DND-41 (cell line): ENCODE results near the gene CD58.
"Not testable (repeated sequence)": the region's sequence is repeated elsewhere in the genome, so short reads cannot be mapped to it uniquely, and the experiment has no call there.

ENCODE experiments used
- ATAC-seq: fragments of 200-7000 bp; cut with Tn5 transposase; 3 replicates; pipeline ENCODE4 v1.9.1; 2021; ENCODE audit warnings: low read depth; ENCODE audit not compliant: insufficient read depth
- DNase-seq: peaks from one replicate; pipeline ENCODE4 v3.0.0-alpha.2; 2020
- H2AFZ ChIP-seq: 2 replicates; pipeline ENCODE4 v1.6.0; 2012; ENCODE audit warnings: low read depth, low read length
- H3K27ac ChIP-seq: 2 replicates; pipeline ENCODE4 v1.5.1; 2012; ENCODE audit warnings: low read length, inconsistent platforms
- H3K27me3 ChIP-seq: fragments of 200-600 bp; sonication (generic); 2 replicates; pipeline ENCODE4 v1.6.0; 2012; ENCODE audit warnings: low read length, mild to moderate bottlenecking, inconsistent platforms; ENCODE audit not compliant: insufficient read depth, poor library complexity
- H3K36me3 ChIP-seq: 2 replicates; pipeline ENCODE4 v1.5.1; 2012; ENCODE audit warnings: low read length, inconsistent platforms; ENCODE audit not compliant: insufficient read depth
- H3K4me1 ChIP-seq: 2 replicates; pipeline ENCODE4 v1.5.1; 2012; ENCODE audit warnings: mild to moderate bottlenecking, low read length; ENCODE audit not compliant: insufficient read depth
- H3K4me2 ChIP-seq: 2 replicates; pipeline ENCODE4 v1.6.0; 2012; ENCODE audit warnings: mild to moderate bottlenecking, moderate library complexity, low read length, inconsistent platforms; ENCODE audit not compliant: insufficient read depth
- H3K4me3 ChIP-seq, 2 experiments: fragments of 200-600 bp in 1 of 2; shearing (Covaris generic) in 1 of 2; 2 replicates each; pipeline ENCODE4 v1.5.1; 2012 to 2016; ENCODE audit warnings: inconsistent platforms in 2 of 2, low read length in 2 of 2, mild to moderate bottlenecking in 2 of 2, low read depth in 1 of 2, moderate library complexity in 1 of 2
- H3K79me2 ChIP-seq: 2 replicates; pipeline ENCODE4 v1.6.0; 2012; ENCODE audit warnings: low read length, inconsistent platforms; ENCODE audit not compliant: insufficient read depth
- H3K9ac ChIP-seq: 2 replicates; pipeline ENCODE4 v1.6.0; 2012; ENCODE audit warnings: low read depth, mild to moderate bottlenecking, inconsistent platforms, low read length, moderate library complexity
- H3K9me3 ChIP-seq: 2 replicates; pipeline ENCODE4 v1.5.1; 2012; ENCODE audit warnings: low read length, moderate library complexity, mild to moderate bottlenecking, inconsistent platforms; ENCODE audit not compliant: insufficient read depth, severe bottlenecking
- H4K20me1 ChIP-seq: 2 replicates; pipeline ENCODE4 v1.6.0; 2012; ENCODE audit warnings: low read length; ENCODE audit not compliant: insufficient read depth
- TF ChIP-seq, protein P1 (sequence below): IDR thresholded peaks from 2 replicates; pipeline ENCODE4 v1.5.1; 2012; ENCODE audit warnings: borderline replicate concordance, low read length, moderate library complexity, mild to moderate bottlenecking; ENCODE audit not compliant: poor library complexity, severe bottlenecking; ENCODE audit errors: extremely low read depth

The CD58 gene

DNA sequence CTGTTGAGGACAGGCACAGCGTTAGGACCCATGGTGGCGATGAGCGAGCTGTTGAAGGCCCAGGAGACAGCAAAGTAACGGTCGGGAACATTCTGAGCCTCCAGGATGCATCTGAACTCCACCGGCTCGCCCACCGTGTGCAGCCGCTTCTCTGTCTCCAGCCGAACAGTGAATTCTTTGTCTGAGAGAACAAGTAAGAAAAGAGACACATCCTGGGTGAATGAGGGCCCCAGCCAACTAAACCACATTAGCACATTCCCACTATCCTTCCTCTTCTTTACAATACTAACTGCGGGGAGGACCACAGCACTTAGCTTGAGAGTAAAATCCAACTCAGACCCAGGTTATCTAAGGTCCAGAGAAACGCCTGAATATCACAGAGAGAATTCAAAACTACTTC is 37.3 kb upstream of the CD58 start:
- H3K4me3 ChIP-seq, DNase-seq, H3K4me2 ChIP-seq, H3K27ac ChIP-seq, H3K9ac ChIP-seq, H3K4me1 ChIP-seq, H3K9me3 ChIP-seq, H3K79me2 ChIP-seq, H4K20me1 ChIP-seq, ATAC-seq, H2AFZ ChIP-seq, H3K36me3 ChIP-seq, H3K27me3 ChIP-seq: not testable (repeated sequence)

DNA sequence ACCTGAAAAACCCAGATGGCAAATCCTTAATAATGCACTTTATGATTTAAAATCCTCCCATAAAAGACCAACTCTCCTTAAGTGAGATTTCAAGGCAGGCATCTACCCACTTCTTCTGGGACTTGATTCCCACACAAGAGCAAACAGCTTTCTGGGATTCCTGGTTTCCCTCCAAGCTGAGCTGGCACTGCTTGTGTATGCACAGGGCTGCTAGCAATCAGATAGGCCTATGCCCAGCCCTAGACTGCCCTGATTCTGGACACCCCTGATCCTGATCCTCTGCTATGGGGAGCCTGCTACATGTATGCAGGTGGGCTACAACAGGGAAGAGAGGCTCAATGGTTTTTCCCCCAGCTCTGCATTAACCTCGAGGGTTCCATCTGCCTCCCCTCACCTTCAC is 36.6 kb upstream of the CD58 start:
- H2AFZ ChIP-seq, H3K27ac ChIP-seq, H3K9ac ChIP-seq, H3K4me1 ChIP-seq, H3K79me2 ChIP-seq, H4K20me1 ChIP-seq, H3K4me3 ChIP-seq, H3K9me3 ChIP-seq, H3K4me2 ChIP-seq, ATAC-seq, H3K36me3 ChIP-seq, DNase-seq, H3K27me3 ChIP-seq: not testable (repeated sequence)

DNA sequence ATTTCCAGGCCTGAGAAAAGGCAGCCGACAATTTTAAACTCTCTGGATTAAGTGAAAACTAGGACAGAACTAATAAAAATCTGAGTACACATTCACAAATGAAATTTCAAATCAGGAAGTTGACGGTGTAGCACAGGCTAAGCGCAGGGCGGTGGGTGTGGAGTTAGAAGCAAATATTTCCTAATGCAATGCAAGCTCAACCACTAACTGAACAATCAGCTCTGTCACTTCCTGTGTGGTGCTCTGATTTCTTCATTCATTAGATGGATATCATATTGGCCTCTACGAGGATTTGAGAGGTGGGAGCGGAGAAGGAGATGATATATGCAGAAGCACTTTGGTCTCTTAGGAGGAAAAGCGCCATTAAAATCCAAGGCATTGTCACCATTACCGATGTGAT is 35.2 kb upstream of the CD58 start:
- not testable (repeated sequence) for H3K27me3 ChIP-seq, H3K9ac ChIP-seq, H4K20me1 ChIP-seq, H2AFZ ChIP-seq, H3K4me1 ChIP-seq, H3K36me3 ChIP-seq, H3K4me2 ChIP-seq, H3K79me2 ChIP-seq, H3K9me3 ChIP-seq, H3K4me3 ChIP-seq, H3K27ac ChIP-seq
- DNase-seq (peak; percentile 35), ATAC-seq (peak; percentile 82)

DNA sequence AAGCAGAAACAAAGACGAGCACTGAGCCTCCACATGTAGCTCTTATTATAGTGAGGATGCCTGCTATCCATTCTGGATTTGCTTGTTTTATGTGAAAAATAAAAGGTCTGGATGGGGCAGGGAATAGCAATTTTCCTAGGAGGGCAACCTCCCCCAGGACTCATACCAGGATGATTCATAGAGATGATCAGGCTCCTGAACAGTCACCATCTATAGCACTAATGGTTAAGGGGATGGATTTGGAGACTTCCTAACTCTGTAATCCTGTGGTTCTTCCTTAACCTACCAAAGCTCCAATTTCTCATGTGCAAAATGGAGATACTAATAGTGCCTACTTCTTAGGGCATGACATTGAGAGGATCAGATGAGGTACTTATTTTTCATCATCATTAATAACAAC is 34.5 kb upstream of the CD58 start:
- no peak for DNase-seq
- Histone ChIP-seq H3K9me3 (no peaks in the 10 kb centered on the region), H3K36me3 (no peaks in the 10 kb centered on the region), H4K20me1 (no peaks in the 10 kb centered on the region), H3K79me2 (no peaks in the 10 kb centered on the region), H3K9ac (no peak overlapping the region), H3K27ac (no peak overlapping the region), H3K4me1 (no peaks in the 10 kb centered on the region), H3K27me3 (no peaks in the 10 kb centered on the region), H3K4me3 (no peak overlapping the region), H2AFZ (no peak overlapping the region), H3K4me2 (no peak overlapping the region)
- TF ChIP-seq, protein P1, sequence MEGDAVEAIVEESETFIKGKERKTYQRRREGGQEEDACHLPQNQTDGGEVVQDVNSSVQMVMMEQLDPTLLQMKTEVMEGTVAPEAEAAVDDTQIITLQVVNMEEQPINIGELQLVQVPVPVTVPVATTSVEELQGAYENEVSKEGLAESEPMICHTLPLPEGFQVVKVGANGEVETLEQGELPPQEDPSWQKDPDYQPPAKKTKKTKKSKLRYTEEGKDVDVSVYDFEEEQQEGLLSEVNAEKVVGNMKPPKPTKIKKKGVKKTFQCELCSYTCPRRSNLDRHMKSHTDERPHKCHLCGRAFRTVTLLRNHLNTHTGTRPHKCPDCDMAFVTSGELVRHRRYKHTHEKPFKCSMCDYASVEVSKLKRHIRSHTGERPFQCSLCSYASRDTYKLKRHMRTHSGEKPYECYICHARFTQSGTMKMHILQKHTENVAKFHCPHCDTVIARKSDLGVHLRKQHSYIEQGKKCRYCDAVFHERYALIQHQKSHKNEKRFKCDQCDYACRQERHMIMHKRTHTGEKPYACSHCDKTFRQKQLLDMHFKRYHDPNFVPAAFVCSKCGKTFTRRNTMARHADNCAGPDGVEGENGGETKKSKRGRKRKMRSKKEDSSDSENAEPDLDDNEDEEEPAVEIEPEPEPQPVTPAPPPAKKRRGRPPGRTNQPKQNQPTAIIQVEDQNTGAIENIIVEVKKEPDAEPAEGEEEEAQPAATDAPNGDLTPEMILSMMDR = no peak
- ATAC-seq = no peak

DNA sequence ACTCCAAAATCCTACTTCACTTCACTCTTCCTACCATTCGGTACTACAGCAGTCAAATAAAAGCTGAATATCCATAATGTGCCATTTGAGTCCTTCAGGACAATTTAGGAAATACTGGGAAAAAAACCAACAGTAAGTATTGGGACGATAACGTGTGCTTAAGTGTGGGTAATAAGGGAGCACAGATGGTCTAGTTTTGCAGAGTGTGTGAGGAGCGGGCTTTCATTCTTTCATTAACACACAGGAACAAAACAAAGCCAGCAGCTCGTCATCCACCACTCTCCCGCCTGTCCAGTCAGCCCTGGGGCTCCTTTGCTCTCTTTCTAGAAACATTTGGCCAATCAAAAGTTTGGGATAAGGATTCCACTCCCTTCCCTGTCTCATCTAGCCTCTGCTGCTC is 33.6 kb upstream of the CD58 start:
- not testable (repeated sequence) for H3K4me3 ChIP-seq, ATAC-seq, H3K27ac ChIP-seq, H3K9ac ChIP-seq, H3K27me3 ChIP-seq, H3K36me3 ChIP-seq, H4K20me1 ChIP-seq, H3K4me1 ChIP-seq, DNase-seq, H2AFZ ChIP-seq, H3K9me3 ChIP-seq, H3K79me2 ChIP-seq, H3K4me2 ChIP-seq

DNA sequence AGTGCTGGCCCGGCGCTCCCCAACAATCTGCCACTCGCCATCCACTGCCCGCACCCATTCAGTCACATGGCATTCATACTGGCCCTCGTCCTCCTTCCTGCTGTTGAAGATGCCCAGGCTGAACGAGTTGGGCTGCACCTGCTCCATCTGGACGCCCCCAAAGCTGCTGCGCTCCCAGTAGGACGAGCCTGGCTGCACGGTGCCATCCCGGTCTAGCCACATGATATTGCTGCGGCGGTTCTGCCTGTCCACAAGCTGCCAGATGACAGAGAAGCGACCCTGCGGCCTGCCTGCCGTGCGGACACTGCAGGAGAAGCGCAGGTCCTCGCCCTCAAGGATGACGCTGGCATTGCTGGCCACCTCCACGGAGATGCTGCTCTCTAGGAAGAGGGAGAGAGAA is 32.8 kb upstream of the CD58 start:
- H3K4me3 ChIP-seq, H3K27ac ChIP-seq, DNase-seq, H3K27me3 ChIP-seq, H3K4me1 ChIP-seq, ATAC-seq, H3K9me3 ChIP-seq, H2AFZ ChIP-seq, H3K36me3 ChIP-seq, H3K4me2 ChIP-seq, H4K20me1 ChIP-seq, H3K79me2 ChIP-seq, H3K9ac ChIP-seq: not testable (repeated sequence)

DNA sequence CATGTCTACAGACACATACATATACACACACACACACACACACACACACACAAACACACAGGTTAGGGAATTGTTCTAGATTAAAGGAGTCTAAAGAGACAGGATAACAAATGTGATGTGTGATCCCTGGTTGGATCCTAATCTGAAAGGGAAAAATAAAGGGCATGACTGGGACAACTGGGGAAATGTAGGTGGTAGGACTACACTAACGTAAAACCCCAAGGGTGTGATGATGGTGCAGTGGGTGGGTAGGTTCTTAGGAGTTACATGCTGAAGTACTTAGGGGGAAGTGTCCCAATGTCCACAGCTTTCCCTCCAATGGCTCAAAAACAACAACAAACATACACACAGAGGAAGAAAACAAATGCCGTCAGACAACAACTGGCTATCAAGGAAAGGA is 28.5 kb upstream of the CD58 start:
- H3K79me2 ChIP-seq, H3K27me3 ChIP-seq, H3K4me1 ChIP-seq, H3K27ac ChIP-seq, DNase-seq, H3K36me3 ChIP-seq, H3K9me3 ChIP-seq, H3K4me2 ChIP-seq, H2AFZ ChIP-seq, ATAC-seq, H3K9ac ChIP-seq, H3K4me3 ChIP-seq, H4K20me1 ChIP-seq: not testable (repeated sequence)

DNA sequence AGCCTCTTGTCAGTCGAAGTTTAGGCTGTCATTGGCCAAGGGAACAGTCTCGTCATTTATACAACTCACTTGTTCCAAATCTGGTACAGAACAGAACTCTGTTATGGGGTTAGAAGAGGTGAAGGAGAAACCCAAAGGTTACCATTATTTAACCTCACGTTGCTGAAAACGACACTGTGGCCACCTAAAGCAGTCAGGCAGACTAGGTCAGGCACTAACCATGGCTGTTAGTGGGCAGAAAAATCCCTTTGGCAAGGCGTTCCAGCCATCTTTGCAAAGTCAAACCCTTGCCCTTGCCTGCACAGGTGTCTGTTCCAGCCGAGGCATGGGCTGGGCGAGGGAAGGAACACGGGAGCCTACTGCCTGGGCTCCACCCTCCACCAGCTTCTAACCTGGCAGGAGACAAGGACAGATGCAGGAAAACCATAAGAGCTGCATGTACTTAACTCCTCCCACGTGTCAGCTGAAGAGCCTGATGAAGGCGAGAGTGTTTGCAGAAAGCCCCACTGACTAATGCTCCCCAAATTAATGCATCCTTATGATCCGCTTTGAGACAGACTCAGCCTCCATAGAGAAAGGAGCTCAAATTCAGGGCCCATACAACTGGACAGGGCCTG is 27.7 kb upstream of the CD58 start:
- DNase-seq, H3K27me3 ChIP-seq, H3K36me3 ChIP-seq, H3K9me3 ChIP-seq, H3K4me2 ChIP-seq, H2AFZ ChIP-seq, H3K4me3 ChIP-seq, H3K9ac ChIP-seq, H3K27ac ChIP-seq, H3K79me2 ChIP-seq, ATAC-seq, H4K20me1 ChIP-seq, H3K4me1 ChIP-seq: not testable (repeated sequence)
